ENCODE results near the gene TEAD4. TPM values are rescaled to one million over a fixed set of nuclear protein-coding genes. Genes with fewer than 3 reads are reported as not detected.

The TEAD4 gene
- total RNA-seq, 2 experiments from 2014 or later, result not detected

DNA sequence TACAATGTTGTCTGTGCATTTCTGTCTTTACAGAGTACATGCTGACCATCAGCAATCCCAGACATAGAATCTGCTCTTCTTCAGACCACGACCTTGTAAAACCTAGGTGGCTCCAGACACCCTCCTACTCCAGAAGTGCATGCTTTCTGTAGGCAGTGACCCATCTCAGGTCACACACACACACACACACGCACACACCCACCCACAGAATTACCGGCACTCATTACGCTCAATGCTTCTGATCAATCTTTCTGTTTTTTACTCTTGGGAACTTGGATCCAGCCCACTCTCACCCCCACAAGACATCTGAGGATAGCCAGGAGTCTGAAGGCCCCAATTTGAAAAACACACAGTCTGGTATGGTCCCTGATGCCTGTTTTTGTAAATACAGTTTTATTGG lies 110.5 kb downstream of the TEAD4 start:
- TF ChIP-seq EZH2phosphoT487 (IDR thresholded peaks at IDR 0.05; ENCODE audit: borderline replicate concordance, low read depth, low read length), result no peak
- TF ChIP-seq, protein P1, sequence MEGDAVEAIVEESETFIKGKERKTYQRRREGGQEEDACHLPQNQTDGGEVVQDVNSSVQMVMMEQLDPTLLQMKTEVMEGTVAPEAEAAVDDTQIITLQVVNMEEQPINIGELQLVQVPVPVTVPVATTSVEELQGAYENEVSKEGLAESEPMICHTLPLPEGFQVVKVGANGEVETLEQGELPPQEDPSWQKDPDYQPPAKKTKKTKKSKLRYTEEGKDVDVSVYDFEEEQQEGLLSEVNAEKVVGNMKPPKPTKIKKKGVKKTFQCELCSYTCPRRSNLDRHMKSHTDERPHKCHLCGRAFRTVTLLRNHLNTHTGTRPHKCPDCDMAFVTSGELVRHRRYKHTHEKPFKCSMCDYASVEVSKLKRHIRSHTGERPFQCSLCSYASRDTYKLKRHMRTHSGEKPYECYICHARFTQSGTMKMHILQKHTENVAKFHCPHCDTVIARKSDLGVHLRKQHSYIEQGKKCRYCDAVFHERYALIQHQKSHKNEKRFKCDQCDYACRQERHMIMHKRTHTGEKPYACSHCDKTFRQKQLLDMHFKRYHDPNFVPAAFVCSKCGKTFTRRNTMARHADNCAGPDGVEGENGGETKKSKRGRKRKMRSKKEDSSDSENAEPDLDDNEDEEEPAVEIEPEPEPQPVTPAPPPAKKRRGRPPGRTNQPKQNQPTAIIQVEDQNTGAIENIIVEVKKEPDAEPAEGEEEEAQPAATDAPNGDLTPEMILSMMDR (conservative IDR thresholded peaks at IDR 0.05; ENCODE audit: low read length), result no peak
- Histone ChIP-seq H4K20me1 (ENCODE audit: insufficient read depth, low read length) (no peaks in the 10 kb centered on the region), H3K4me3 (ENCODE audit: low read depth, low read length, poor library complexity, severe bottlenecking) (no peak overlapping the region), H2AFZ (ENCODE audit: low read length) (no peak overlapping the region), H3K9me2 (ENCODE audit: insufficient read depth, low read length) (no peaks in the 10 kb centered on the region), H3K9me3 (ENCODE audit: low read length) (no peaks in the 10 kb centered on the region), H3K79me2 (ENCODE audit: insufficient read depth, low read depth, low read length) (no peaks in the 10 kb centered on the region), H3K4me1 (ENCODE audit: insufficient read depth, low read length, poor library complexity, severe bottlenecking) (no peaks in the 10 kb centered on the region), H3K27ac (ENCODE audit: low read depth, low read length, poor library complexity, severe bottlenecking) (no peak overlapping the region), H3K4me2 (ENCODE audit: low read length) (no peak overlapping the region), H3K36me3 (ENCODE audit: insufficient read depth, low read length) (no peaks in the 10 kb centered on the region)
- BruUV-seq (replicated peaks), result no TSS peak
- ChIA-PET CTCF (ENCODE audit: unreplicated experiment) (no interaction called here), POLR2A (interaction anchor here (0.6 kb wide), 1 partner anchor 141 kb away, joined by 3 read pairs; no protein-coding TSS in a partner anchor)
- no peak for DNase-seq (ENCODE audit: low spot score)
- intact Hi-C loops (cut with micrococcal nuclease; ENCODE audit: unreplicated experiment), result loop anchor here (5.0 kb wide), 1 partner anchor 133 kb away; no protein-coding TSS in a partner anchor

DNA sequence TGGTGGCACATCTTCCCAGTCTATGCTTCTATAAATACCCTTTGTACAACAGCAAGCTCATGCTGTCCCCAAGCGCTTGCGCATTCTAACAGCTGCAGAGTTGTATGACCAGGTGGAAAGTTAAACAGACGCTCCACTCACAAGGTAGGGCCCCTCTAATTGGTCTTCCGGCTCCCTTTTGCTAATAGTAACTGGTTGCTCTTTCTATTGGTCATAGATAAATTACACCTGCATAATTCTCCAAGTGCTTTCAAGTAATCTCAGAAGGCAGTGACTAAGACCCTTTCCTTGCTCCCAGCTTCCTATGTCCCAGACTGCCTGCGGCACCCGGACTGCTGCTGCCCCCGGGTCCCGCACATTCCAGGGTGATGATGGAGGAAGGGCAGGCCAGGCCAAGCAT lies 111.9 kb downstream of the TEAD4 start:
- no peaks in the 10 kb centered on the region for H4K20me1 ChIP-seq (ENCODE audit: insufficient read depth, low read length)
- no peaks in the 10 kb centered on the region for H3K4me1 ChIP-seq (ENCODE audit: insufficient read depth, low read length, poor library complexity, severe bottlenecking)
- no peak overlapping the region for H3K27ac ChIP-seq (ENCODE audit: low read depth, low read length, poor library complexity, severe bottlenecking)
- BruUV-seq (replicated peaks), result no TSS peak
- ChIA-PET POLR2A (interaction anchor here (0.7 to 1.0 kb wide), 2 partner anchors 12 to 718 kb away, joined by 3 to 4 read pairs; no protein-coding TSS in a partner anchor), CTCF (ENCODE audit: unreplicated experiment) (no interaction called here)
- H3K9me2 ChIP-seq (ENCODE audit: insufficient read depth, low read length), result no peaks in the 10 kb centered on the region
- intact Hi-C loops (cut with micrococcal nuclease; ENCODE audit: unreplicated experiment), result loop anchor here (5.0 kb wide), 1 partner anchor 131 kb away; no protein-coding TSS in a partner anchor
- H3K4me2 ChIP-seq (ENCODE audit: low read length), result no peak overlapping the region
- no peak overlapping the region for H3K4me3 ChIP-seq (ENCODE audit: low read depth, low read length, poor library complexity, severe bottlenecking)
- no peaks in the 10 kb centered on the region for H3K79me2 ChIP-seq (ENCODE audit: insufficient read depth, low read depth, low read length)
- H3K9me3 ChIP-seq (ENCODE audit: low read length), result no peaks in the 10 kb centered on the region
- H3K36me3 ChIP-seq (ENCODE audit: insufficient read depth, low read length), result no peaks in the 10 kb centered on the region
- TF ChIP-seq EZH2phosphoT487 (IDR thresholded peaks at IDR 0.05; ENCODE audit: borderline replicate concordance, low read depth, low read length), result no peak
- TF ChIP-seq, protein P1 (conservative IDR thresholded peaks at IDR 0.05; ENCODE audit: low read length), result no peak
- H2AFZ ChIP-seq (ENCODE audit: low read length), result no peak overlapping the region
- no peak for DNase-seq (ENCODE audit: low spot score)

DNA sequence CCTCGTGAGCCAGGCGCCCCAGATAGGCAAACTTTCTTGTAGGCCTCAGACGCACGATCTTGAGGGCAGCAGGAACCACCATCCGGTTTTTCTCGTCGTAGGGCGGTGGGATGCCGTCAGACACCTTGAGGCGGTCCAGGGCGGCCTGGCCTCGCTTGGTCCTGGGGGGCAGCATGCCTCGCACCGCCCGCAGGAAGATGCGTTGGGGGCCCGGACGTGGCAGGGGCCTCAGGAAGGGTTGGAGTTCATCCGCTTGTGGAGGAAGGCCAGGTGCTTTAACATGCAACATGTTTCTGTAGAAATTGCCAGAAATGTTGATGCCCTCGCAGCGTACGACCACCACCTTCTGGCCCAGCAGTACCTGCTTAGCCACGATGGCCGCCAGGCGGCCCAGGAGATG lies 112.5 kb downstream of the TEAD4 start:
- intact Hi-C loops (cut with micrococcal nuclease; ENCODE audit: unreplicated experiment), result loop anchor here (5.0 kb wide), 1 partner anchor 131 kb away; no protein-coding TSS in a partner anchor
- ChIA-PET CTCF (ENCODE audit: unreplicated experiment) (no interaction called here), POLR2A (no interaction called here)
- Histone ChIP-seq H3K9me3 (ENCODE audit: low read length) (no peaks in the 10 kb centered on the region), H3K27ac (ENCODE audit: low read depth, low read length, poor library complexity, severe bottlenecking) (no peak overlapping the region), H3K36me3 (ENCODE audit: insufficient read depth, low read length) (no peaks in the 10 kb centered on the region), H3K4me2 (ENCODE audit: low read length) (no peak overlapping the region), H3K4me1 (ENCODE audit: insufficient read depth, low read length, poor library complexity, severe bottlenecking) (no peaks in the 10 kb centered on the region), H3K4me3 (ENCODE audit: low read depth, low read length, poor library complexity, severe bottlenecking) (no peak overlapping the region), H3K9me2 (ENCODE audit: insufficient read depth, low read length) (no peaks in the 10 kb centered on the region), H3K79me2 (ENCODE audit: insufficient read depth, low read depth, low read length) (no peaks in the 10 kb centered on the region), H2AFZ (ENCODE audit: low read length) (no peak overlapping the region), H4K20me1 (ENCODE audit: insufficient read depth, low read length) (no peaks in the 10 kb centered on the region)
- BruUV-seq (replicated peaks), result no TSS peak
- TF ChIP-seq, protein P1 (conservative IDR thresholded peaks at IDR 0.05; ENCODE audit: low read length), result no peak
- no peak for TF ChIP-seq EZH2phosphoT487 (IDR thresholded peaks at IDR 0.05; ENCODE audit: borderline replicate concordance, low read depth, low read length)
- no peak for DNase-seq (ENCODE audit: low spot score)

All from OCI-LY7 (cell line).